NB4 (cell line): ENCODE results near the gene ZFPM1.

Source experiments
- POLR2A ChIP-seq: IDR thresholded peaks from 2 replicates; pipeline ENCODE4 v1.6.1; 2011; ENCODE audit warnings: mild to moderate bottlenecking; ENCODE audit not compliant: insufficient read length; ENCODE audit errors: extremely low read depth
- TF ChIP-seq, protein P1 (sequence below): IDR thresholded peaks from one replicate; pipeline ENCODE4 v1.5.1; 2012; ENCODE audit warnings: low read depth, low read length

- TF ChIP-seq, protein P1, sequence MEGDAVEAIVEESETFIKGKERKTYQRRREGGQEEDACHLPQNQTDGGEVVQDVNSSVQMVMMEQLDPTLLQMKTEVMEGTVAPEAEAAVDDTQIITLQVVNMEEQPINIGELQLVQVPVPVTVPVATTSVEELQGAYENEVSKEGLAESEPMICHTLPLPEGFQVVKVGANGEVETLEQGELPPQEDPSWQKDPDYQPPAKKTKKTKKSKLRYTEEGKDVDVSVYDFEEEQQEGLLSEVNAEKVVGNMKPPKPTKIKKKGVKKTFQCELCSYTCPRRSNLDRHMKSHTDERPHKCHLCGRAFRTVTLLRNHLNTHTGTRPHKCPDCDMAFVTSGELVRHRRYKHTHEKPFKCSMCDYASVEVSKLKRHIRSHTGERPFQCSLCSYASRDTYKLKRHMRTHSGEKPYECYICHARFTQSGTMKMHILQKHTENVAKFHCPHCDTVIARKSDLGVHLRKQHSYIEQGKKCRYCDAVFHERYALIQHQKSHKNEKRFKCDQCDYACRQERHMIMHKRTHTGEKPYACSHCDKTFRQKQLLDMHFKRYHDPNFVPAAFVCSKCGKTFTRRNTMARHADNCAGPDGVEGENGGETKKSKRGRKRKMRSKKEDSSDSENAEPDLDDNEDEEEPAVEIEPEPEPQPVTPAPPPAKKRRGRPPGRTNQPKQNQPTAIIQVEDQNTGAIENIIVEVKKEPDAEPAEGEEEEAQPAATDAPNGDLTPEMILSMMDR = no peak
- no peak for TF ChIP-seq POLR2A
Observed at GRCh38 chr16:88509749-88510069, 56.6 kb downstream of the ZFPM1 start.
